HG02678 (cell line): ENCODE measurements around the gene SLC2A4.
A peak's percentile ranks its signal among the peaks of the same experiment; 100 is the strongest.

Source experiments
- ATAC-seq: cut with Tn5 transposase; IDR thresholded peaks from one replicate; pipeline ENCODE4 v1.9.1; 2021; ENCODE audit warnings: mild to moderate bottlenecking, moderate library complexity; ENCODE audit not compliant: unreplicated experiment

Gene SLC2A4

DNA sequence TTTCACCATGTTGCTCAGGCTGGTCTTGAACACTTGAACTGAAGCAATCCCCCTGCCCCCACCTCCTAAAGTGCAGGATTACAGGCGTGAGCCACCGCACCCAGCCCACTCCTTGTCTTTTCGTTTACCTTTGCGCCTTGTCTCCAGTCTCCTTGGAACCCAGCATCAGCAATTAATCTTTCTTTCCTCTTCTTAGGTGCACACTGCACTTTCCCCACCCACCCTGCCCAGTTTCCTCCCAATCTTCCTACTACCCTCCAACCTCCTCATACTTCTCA is 17.8 kb upstream of the SLC2A4 start:
- no peak for ATAC-seq

DNA sequence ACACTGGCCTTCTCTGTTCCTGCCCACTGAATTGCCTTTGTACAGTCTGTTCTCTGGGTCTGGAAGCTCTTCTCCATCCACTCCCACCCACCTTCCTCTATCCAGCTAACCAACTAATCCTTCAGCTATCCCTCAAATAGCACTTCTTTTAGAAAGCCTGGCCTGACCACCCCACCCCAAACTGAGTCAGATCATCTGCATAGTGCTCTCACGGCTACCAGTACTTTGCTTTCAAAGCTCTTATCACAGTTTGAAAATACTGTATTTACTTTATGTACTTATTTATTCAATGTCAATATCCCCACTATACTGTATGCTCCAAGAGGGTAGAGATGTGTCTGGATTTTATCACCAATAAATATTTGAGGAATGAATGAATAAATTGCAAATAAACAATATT is 14.7 kb upstream of the SLC2A4 start:
- ATAC-seq, result no peak

DNA sequence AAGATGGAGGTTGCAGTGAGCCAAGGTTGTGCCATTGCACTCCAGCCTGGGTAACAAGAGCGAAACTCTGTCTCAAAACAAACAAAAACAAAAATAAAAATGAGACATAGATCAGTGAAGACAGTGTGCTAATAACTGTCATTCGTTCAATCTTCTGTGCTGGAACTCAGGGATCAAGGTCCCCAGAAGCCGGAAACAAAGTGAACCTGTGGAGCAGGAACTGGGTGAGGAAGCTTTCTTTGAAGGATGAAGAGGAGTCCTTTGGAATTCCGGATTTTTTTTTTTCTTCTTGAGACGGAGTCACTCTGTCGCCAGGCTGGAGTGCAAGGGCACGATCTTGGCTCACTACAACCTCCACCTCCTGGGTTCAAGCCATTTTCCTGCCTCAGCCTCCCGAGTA is 2.1 kb upstream of the SLC2A4 start:
- no peak for ATAC-seq

DNA sequence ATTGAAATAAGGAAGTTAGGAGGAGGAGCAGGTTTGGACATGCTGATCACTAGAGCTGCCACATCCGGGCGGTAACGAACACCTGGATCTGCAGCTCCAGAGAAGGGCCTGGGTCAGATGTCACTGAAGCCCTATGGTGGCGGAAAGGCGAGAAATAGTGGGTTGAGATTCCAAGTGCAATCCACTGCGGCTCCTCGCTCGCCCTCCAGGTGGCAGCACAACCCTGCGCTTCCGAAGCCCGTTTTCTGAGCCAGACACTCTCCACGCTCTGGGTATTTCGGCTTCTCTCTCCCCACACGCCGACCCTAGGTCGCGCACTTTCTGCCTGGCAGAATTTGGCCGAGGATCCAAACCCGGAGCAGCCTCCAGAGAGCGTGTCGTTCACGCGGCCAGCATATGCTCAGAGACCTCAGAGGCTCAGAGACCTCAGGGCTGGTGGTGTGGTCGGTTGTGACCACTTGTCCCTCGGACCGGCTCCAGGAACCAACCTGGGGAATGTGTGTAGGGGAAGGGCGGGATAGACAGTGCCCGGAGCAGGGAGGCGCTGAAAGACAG is 922 bp upstream of the SLC2A4 start:
- ATAC-seq, result peak; percentile 66

DNA sequence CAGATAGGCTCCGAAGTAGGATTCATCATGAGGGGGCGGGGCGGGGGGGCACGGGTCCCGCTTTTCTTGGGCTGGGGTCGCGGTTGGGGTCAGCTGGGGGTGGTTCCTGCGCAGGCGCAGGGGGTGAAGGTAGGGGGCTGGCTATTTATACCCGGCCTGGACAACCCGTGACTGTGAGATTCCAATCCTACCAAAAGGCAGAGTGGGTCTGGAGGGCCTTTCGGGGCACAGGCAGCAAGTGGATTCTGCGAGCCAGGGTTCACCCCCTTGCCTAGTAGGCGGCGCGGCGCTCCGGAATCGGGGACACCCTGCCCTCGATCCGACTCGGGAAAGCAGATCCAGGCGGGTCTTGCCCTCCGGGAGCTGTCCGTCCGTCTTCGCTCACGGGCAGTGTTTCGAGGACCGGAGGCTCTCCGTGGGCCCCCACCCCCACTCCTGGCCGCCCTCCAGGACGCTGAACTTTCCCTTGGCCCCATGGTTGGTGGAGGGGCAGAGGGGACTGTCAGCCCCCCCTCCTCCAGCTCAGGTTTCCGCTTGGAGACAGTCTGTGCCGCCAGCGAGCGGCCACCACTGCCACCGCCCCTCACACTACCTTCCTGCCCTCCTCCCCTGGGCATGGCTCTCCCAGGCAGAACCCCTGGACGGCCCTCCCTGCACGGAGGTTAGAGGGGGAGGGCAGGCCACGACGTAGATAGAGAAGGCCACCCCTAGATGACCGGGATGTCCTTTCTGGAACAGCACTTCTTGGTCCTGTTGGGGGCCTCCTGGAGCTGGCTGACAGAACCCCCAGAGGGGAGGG is 634 bp downstream of the SLC2A4 start:
- ATAC-seq, result no peak

DNA sequence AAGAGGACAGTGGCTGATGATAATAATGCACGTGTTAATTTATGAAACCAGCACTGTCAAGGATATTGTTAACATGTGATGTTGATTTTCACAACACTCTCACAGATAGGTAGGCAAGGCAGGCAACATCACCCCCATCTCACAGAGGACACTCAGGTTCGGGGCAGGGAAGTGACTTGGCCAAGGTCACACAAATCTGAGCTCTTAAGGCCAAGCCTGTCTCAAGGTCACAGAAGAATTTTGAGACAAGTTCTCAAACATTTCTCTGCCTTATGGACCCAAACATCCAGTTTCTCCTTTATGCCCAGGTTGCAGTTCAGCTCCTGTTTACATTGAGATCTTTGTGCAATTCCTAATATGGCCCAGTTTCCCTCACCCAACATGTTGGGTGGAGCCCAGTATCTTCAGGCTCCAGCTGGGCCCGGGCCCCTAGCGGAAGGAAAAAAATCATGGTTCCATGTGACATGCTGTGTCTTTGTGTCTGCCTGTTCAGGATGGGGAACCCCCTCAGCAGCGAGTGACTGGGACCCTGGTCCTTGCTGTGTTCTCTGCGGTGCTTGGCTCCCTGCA is 1.3 kb downstream of the SLC2A4 start:
- no peak for ATAC-seq

DNA sequence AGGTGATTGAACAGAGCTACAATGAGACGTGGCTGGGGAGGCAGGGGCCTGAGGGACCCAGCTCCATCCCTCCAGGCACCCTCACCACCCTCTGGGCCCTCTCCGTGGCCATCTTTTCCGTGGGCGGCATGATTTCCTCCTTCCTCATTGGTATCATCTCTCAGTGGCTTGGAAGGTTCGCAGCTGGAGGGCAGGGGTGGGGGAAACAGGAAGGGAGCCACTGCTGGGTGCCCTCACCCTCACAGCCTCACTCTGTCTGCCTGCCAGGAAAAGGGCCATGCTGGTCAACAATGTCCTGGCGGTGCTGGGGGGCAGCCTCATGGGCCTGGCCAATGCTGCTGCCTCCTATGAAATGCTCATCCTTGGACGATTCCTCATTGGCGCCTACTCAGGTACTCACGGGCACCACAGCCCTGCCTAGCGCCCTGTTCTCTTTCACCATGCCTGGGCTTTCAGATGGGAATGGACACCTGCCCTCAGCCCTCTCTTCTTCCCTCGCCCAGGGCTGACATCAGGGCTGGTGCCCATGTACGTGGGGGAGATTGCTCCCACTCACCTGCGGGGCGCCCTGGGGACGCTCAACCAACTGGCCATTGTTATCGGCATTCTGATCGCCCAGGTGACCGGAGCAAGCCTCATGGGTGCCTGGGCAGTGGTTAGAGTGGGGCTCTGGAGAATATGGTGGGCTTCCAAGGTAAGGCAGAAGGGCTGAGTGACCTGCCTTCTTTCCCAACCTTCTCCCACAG is 2.1 kb downstream of the SLC2A4 start:
- ATAC-seq, result no peak

DNA sequence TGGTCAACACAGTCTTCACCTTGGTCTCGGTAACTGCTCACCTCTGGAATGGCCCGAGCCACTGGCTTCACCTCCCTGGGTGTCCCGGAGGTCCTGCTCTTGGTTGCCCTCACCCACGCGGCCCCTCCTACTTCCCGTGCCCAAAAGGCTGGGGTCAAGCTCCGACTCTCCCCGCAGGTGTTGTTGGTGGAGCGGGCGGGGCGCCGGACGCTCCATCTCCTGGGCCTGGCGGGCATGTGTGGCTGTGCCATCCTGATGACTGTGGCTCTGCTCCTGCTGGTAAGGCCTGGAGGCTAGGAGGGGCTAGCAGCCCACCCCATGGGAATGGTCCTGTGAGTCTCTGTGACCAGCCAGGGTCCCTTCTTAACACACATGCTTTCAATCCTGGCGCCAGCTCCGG is 3.4 kb downstream of the SLC2A4 start:
- no peak for ATAC-seq

DNA sequence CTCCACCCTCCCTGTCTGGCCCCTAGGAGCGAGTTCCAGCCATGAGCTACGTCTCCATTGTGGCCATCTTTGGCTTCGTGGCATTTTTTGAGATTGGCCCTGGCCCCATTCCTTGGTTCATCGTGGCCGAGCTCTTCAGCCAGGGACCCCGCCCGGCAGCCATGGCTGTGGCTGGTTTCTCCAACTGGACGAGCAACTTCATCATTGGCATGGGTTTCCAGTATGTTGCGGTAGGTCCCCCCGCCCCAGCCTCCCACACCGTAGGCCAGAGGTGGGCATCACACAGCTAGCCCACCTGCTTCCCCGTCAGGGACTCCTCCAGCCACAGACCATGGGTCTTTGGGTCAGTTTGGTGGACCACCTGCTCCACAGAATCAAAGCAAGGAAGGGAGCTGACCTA is 4.2 kb downstream of the SLC2A4 start:
- ATAC-seq, result no peak

DNA sequence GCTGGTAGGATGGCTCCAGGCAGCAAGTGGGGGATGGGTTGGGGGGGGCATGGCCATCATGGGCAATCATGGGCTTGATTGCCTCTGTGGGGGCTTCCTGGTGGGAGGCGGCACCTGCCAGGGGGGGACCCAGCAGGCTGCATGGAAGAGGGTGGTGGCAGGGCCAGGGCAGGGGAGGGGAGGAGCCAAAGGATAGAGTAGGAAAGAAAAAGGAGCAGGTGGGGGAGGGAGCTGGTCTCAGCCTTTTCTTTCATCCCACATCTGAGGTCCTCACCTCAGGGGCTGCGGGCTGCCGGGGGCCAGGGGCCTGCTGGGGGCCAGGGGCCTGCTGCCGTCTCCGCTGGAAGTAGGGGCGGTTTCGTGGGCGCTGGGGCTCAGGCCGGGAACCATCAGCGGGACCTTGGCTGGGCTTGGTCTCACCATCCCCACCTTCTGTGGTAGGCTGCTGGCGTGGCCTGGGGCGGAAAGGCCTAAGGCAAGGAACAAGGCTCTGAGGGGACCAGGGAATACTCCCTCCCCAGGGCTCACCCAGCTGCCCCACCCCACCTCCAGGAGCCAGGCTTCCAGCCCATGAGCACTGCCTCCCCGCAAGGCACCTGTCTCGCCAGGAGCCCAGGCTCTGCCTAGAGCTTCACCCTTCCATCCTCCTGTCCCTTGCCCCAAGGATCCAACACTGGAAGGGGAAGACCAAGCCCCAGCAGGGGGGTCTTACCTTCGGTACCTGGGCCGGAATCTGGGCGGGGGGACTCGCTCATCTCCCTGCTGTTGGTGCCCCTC is 7.9 kb downstream of the SLC2A4 start:
- ATAC-seq, result no peak

DNA sequence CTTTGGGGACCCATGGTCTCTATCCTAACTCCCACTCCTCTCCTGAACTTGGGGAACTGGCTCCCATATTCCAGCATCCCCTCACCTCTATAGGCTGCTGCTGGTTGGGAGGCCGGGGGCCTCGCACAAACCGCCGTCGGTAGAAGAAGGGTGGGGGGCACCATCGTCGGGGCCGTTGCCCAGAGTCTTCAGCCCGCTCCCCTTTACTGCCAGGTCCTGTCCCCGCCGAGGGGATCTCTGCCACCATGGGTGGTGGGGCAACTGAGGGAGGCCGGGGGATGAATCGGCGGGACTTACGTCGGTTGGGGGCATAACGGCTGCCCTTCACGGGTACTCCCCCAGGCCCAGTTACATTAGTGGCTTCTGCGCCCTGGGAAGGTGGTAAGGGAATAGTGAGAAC is 8.6 kb downstream of the SLC2A4 start:
- no peak for ATAC-seq

DNA sequence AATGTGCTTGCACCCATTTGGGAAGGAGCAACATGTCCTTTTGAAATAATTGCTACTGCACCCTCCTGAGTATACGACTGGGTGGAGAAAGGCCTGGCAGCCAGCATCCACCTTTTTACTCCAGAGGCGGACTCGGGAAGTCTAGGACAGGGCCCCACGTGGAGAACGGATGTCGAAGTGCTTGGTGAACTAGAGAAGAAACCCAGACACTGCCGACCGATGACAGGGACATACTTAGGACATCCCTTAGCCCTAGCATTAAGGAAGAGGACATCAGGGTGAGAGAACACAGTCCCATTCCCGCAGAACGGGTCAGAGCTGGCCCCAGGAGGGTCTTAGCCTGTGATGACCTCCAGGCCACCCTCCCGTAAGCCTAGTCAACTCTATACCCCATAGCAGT is 9.2 kb downstream of the SLC2A4 start:
- no peak for ATAC-seq

DNA sequence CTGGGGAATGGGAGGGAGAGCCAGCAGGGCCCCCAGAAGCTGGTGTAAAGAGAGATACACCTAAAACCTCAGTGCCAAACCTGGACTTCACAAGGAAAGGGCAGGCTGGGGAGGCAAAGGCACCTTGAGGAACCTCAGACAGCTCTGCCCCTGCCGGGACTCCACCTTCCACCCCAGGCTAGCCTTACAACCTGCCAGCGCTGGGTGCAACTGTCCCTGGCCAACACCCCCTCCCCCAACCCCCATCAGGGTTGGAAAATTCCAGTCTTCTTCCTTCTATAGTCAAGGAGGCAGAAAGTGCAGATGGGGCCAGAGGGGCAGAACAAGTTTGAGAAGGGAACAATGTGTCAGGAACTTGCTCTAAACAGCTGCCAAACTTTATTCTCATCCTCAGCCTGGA is 10.7 kb downstream of the SLC2A4 start:
- ATAC-seq, result no peak

DNA sequence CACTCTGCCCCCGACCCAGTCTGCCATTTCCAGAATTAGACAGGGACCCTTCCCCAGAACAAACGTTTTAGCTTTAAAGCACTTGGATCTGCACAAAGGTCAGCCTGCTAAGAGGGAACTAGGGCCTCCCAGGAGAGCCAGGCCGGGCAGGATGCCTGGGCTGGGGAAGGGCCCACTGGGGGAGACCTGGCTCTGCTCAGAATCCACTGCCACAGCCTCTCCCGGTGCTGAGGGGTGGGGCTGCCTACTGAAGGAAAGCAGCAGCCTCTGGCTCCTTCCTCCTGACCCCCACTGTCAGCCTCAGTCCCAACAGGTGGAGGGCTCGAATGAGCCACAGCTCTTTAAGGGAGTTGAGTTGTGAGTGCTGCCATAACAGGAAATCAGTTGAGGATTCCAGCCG is 11.2 kb downstream of the SLC2A4 start:
- ATAC-seq, result no peak

DNA sequence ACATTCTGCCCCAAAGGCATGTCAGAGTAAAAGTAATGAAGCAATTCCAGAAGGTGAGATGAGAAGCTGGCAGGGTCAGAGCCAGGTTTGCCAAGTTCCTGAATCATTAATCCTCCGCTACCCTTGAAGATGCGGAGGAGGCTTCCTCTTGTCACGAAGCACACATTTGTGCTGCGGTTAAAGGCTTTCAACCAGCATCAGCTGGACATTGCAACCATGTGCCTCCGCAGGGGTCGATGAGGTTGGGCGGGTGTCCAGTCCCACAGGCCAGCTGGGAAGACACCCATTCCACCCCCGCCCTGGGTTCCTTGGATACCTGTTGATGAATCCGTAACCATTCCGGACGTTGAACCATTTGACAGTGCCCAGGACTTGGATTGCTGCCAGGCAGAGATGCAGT is 11.6 kb downstream of the SLC2A4 start:
- no peak for ATAC-seq

DNA sequence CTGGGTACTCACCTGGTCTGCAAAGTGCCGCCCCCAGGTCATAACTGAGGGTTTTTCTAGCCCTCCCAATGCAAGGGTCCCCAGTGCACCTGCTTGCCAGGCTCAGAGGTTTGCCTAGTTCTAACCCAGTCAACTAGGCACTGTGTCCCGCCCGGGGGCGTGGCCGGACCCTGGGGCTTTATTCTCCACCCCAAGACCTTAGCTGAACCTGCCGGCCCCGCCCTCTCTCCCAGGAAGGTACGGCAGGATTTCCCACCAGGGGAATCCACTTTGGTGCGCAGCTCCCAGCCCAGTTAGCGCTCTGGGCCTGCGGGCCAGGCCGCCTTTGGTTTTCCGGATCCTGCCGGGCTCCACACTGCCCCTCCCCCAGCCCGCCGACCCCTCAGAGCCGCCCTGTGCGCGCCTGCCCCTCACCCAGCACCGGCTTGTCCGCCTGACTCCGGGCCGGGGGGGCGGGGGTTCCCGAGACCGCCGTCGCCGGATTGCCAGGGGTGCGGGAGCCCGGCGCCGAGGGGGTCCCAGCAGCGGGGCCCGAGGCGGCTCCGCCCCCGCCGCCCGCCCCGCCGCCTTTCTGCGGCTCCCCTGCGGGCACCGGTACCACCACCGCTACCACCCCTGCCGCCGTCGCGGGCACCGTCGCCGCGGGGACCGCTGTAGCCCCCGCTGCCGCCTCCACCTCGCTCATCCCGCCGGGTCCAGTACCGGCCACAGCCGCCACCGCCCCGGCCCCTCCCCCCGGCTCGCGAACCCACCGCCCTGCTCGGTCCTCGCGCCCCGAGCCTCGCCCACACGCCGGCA is 12.5 kb downstream of the SLC2A4 start:
- ATAC-seq, result no peak

DNA sequence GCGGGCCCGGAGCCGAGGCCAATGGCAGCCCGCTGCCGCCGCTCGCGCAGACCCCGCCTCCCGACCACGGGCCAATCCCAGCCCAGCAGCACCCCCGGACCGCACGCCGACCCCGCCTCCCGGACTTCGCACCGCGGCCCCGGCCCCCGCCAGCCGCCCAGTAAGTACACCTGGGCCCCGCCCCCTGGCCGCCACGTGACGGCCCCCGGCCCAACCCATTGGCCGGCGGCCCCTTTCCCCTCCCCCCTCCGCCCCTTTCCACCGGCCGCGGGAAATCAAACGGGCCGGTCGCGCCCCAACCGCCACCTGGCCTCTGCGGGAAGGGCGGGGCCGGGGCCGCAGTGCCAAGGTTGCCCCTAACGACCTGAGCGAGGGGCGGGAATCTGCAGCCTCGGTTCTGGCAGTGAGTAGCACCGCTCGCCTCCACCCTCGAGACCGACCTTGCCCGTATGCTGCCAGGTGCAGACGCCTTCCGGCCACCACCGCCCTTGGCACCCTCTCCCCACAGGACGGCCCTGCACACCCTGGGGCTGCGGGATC is 13.2 kb downstream of the SLC2A4 start, which contains the start of gene YBX2:
TSS of gene YBX2 (minus strand) at position 26 of the 540 bp plus-strand sequence. CDS start 139 bp downstream, outside the sequence.
- ATAC-seq, result no peak

DNA sequence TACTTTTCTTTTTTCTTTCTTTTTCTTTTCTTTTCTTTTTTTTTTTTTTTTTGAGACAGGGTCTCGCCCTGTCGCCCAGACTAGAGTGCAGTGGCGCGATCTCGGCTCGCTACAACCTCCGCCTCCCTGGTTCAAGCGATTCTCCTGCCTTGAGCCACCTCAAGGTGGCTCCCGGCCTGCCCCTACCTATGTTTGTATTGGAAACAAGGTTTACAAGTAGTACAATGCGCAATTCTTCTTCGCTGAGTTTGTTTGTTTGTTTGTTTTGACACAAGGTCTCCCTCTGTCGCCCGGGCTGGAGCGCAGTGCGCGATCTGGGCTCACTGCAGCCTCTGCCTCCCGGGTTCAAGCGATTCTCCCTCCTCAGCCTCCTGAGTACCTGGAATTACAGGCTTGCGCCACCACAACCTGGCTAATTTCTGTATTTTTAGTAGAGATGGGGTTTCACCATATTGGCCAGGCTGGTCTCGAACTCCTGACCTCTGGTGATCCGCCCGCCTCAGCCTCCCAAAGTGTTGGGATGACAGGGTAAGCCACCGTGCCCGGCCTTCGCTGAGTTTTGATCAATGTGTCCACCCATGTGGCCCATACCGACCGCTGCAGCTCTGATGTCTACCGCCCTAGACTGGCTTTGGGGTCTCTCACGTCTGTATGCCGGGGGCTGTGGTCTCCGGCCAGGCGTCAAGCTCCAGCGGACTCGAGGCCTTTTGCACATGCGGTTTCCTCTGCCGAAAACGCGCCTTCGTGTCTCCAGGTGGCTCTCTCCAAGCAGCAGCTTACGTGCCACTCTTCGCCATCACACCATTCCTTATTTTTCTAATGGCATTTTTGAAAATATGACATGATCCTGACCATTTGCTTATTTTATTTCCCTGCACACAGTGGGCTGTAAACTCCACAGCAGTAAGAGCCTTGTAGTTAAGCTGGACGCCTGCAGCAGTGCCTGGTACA is 14.0 kb downstream of the SLC2A4 start:
- ATAC-seq, result no peak
